GM10266 (cell line): ENCODE measurements around the gene HSPA4L.

ENCODE experiments used
- DNase-seq: peaks from one replicate; pipeline ENCODE4 v3.0.0; 2012; ENCODE audit errors: extremely low spot score
- CTCF ChIP-seq: IDR thresholded peaks from 2 replicates; pipeline ENCODE4 v1.5.1; 2012; ENCODE audit warnings: mild to moderate bottlenecking, low read depth; ENCODE audit not compliant: control insufficient read depth, insufficient read depth; ENCODE audit errors: missing control alignments

HSPA4L gene

GRCh38 chr4:127777487-127777886 is 4.6 kb upstream of the HSPA4L start:
- no peak for TF ChIP-seq CTCF

GRCh38 chr4:127778102-127778501 is 4.0 kb upstream of the HSPA4L start:
- TF ChIP-seq CTCF: no peak
- no peak for DNase-seq

More at GRCh38 chr4:127777487-127777886, 4.6 kb upstream of the HSPA4L start:
- DNase-seq: no peak

- TF ChIP-seq CTCF: no peak
- DNase-seq: no peak
Measured at GRCh38 chr4:127780598-127780997, 1.5 kb upstream of the HSPA4L start.

- TF ChIP-seq CTCF: peak; percentile 2
- DNase-seq: no peak
Measured at GRCh38 chr4:127781300-127782024, 660 bp upstream of the HSPA4L start.

- peak; percentile 91 for DNase-seq
- TF ChIP-seq CTCF: no peak
Measured at GRCh38 chr4:127782025-127782274, 172 bp upstream of the HSPA4L start.

- DNase-seq: no peak
- no peak for TF ChIP-seq CTCF
Measured at GRCh38 chr4:127783026-127783769, 1.1 kb downstream of the HSPA4L start.
